Thoracic aorta (tissue), 2 donors: ENCODE results near the gene RTTN. TPM values are rescaled to one million over a fixed set of nuclear protein-coding genes. Genes with fewer than 3 reads are reported as not detected.
A peak's percentile ranks its signal among the peaks of the same experiment; 100 is the strongest.

Experiments
- ATAC-seq: fragments of 150-250 bp; one replicate; pipeline ENCODE4 v1.8.0; 2017; ENCODE audit warnings: low read depth; ENCODE audit not compliant: insufficient number of reproducible peaks, low FRiP score
- DNase-seq: peaks from one replicate; pipeline ENCODE4 v3.0.0-alpha.2; 2020; ENCODE audit warnings: low spot score
- H3K27ac ChIP-seq, 2 donors: fragments of 200-600 bp; sonication (generic); 1 replicate in 1 of 2; 2 replicates in 1 of 2; pipeline ENCODE4 v1.5.1; 2016; ENCODE audit warnings: mild to moderate bottlenecking in 2 of 2, moderate library complexity in 2 of 2
- H3K27me3 ChIP-seq: fragments of 200-600 bp; sonication (generic); replicated peaks from 2 replicates; pipeline ENCODE4 v1.6.0; 2016; ENCODE audit warnings: mild to moderate bottlenecking; ENCODE audit not compliant: insufficient read depth
- H3K36me3 ChIP-seq: fragments of 200-600 bp; sonication (generic); one replicate; pipeline ENCODE4 v1.5.1; 2016
- H3K4me1 ChIP-seq, 2 donors: fragments of 200-600 bp; sonication (generic); 1 replicate in 1 of 2; 2 replicates in 1 of 2; pipeline versions ENCODE4 v1.5.1 to v1.6.0; 2016; ENCODE audit warnings: low read depth in 2 of 2, mild to moderate bottlenecking in 1 of 2; ENCODE audit not compliant: control insufficient read depth in 1 of 2
- H3K4me3 ChIP-seq: fragments of 200-600 bp; sonication (generic); 2 replicates; pipeline ENCODE4 v1.5.1; 2016; ENCODE audit warnings: mild to moderate bottlenecking
- H3K9me3 ChIP-seq: fragments of 200-600 bp; sonication (generic); 2 replicates; pipeline ENCODE4 v1.5.1; 2016
- CTCF ChIP-seq: fragments of 200-600 bp; sonication (generic); IDR thresholded peaks from one replicate; pipeline ENCODE4 v1.5.1; 2019; ENCODE audit warnings: antibody characterized with exemption
- total RNA-seq, 2 donors: library from RNA; depleted of rRNA; stranded (reverse); fragments of >200 nt; gene quantifications; one replicate each; pipeline versions ENCODE4 v1.1.0 to v1.2.3, GENCODE V29; 2016

The RTTN gene
- total RNA-seq, 2 donors from 2014 or later: 13.1 to 20.7 TPM

- ATAC-seq: no peak
- Histone ChIP-seq H3K36me3 (no peaks in the 10 kb centered on the region), H3K9me3 (no peaks in the 10 kb centered on the region), H3K27ac (no peak overlapping the region), H3K4me3 (no peak overlapping the region), H3K4me1 (peaks cover 8 to 28% of the 10 kb centered on the region in 2 donors), H3K27me3 (no peaks in the 10 kb centered on the region)
- DNase-seq: no peak
- no peak for TF ChIP-seq CTCF
Measured at GRCh38 chr18:70182548-70182947, 22.9 kb downstream of the RTTN start.

- Histone ChIP-seq H3K4me3 (no peak overlapping the region), H3K4me1 (peaks cover 8 to 28% of the 10 kb centered on the region in 2 donors), H3K36me3 (no peaks in the 10 kb centered on the region), H3K9me3 (no peaks in the 10 kb centered on the region), H3K27ac (peak overlapping the region in 1 of 2 donors; percentile 39), H3K27me3 (no peaks in the 10 kb centered on the region)
- DNase-seq: no peak
- no peak for ATAC-seq
- no peak for TF ChIP-seq CTCF
Measured at GRCh38 chr18:70181725-70182124, 23.8 kb downstream of the RTTN start.

- H3K4me3 ChIP-seq: peak overlapping the region; percentile 9
- no peaks in the 10 kb centered on the region for H3K27me3 ChIP-seq
- H3K4me1 ChIP-seq: peaks cover 8 to 28% of the 10 kb centered on the region in 2 donors
- ATAC-seq (peak; percentile 70), DNase-seq (no peak)
- no peak for TF ChIP-seq CTCF
- no peaks in the 10 kb centered on the region for H3K36me3 ChIP-seq
- H3K27ac ChIP-seq: peak overlapping the region in 1 of 2 donors; percentile 39
- no peaks in the 10 kb centered on the region for H3K9me3 ChIP-seq
Measured at GRCh38 chr18:70181015-70181414, 24.5 kb downstream of the RTTN start.

GRCh38 chr18:70176537-70176936, 28.9 kb downstream of the RTTN start:
- no peak for TF ChIP-seq CTCF
- Histone ChIP-seq H3K36me3 (no peaks in the 10 kb centered on the region), H3K9me3 (no peaks in the 10 kb centered on the region), H3K27me3 (no peaks in the 10 kb centered on the region), H3K4me1 (peaks cover 3 to 16% of the 10 kb centered on the region in 2 donors), H3K4me3 (no peak overlapping the region), H3K27ac (no peak overlapping the region)
- ATAC-seq: no peak
- no peak for DNase-seq

- DNase-seq (no peak), ATAC-seq (no peak)
- Histone ChIP-seq H3K36me3 (no peaks in the 10 kb centered on the region), H3K4me3 (no peak overlapping the region), H3K9me3 (no peaks in the 10 kb centered on the region), H3K4me1 (peaks cover 0 to 2% of the 10 kb centered on the region in 2 donors), H3K27ac (no peak overlapping the region), H3K27me3 (no peaks in the 10 kb centered on the region)
- no peak for TF ChIP-seq CTCF
Measured at GRCh38 chr18:70175216-70175615, 30.3 kb downstream of the RTTN start.
